Measurements from ENCODE around the gene RALGDS. TPM values are rescaled to one million over a fixed set of nuclear protein-coding genes. Genes with fewer than 3 reads are reported as not detected.

The RALGDS gene
- total and polyA plus RNA-seq, 11 donors = 17.8 to 70.1 (median 25.8) TPM

- TF ChIP-seq CTCF (IDR thresholded peaks at IDR 0.05) (peak in 8 of 12 donors; percentile 10 to 52 (median 29)), POLR2A (IDR thresholded peaks at IDR 0.05) (peak in 1 of 2 donors; percentile 58)
- Histone ChIP-seq H3K4me1 (peaks cover 0 to 43% (median 30%) of the 10 kb centered on the region in 12 donors), H3K27ac (peak overlapping the region; percentile 47 to 92 (median 86)), H3K9me3 (no peaks in the 10 kb centered on the region), H3K4me3 (peak overlapping the region in 11 of 12 donors; percentile 46 to 88 (median 76)), H3K27me3 (no peaks in the 10 kb centered on the region), H3K36me3 (no peaks in the 10 kb centered on the region)
- intact Hi-C loops (cut with DNase I) = loop anchor here in 8 of 10 donors (5.0 to 10.0 kb wide), 6 partner anchors 97 to 127 kb away; partner anchors contain the start of gene GTF3C5 (in 1 of the 8)
- peak; percentile 90 to 94 (median 91) for DNase-seq
- peak; percentile 63 to 82 (median 79) for ATAC-seq
- WGBS, 4 donors = 2 to 17% (median 5%) methylated on average over 17 to 95 of the region's 95 CpGs
These were observed 28.3 kb upstream of the RALGDS start for GRCh38 chr9:133149130-133150015.

- peaks cover 6 to 52% (median 37%) of the 10 kb centered on the region in 12 donors for H3K4me1 ChIP-seq
- H3K9me3 ChIP-seq = no peaks in the 10 kb centered on the region
- TF ChIP-seq CTCF (IDR thresholded peaks at IDR 0.05) (no peak), POLR2A (IDR thresholded peaks at IDR 0.05) (no peak)
- H3K27me3 ChIP-seq = no peaks in the 10 kb centered on the region
- ATAC-seq = peak; percentile 17 to 20 (median 20)
- H3K4me3 ChIP-seq = peak overlapping the region; percentile 46 to 88 (median 75)
- H3K27ac ChIP-seq = peak overlapping the region in 11 of 12 donors; percentile 71 to 92 (median 86)
- WGBS, 4 donors = 4 to 21% (median 12%) methylated on average over 22 to 65 of the region's 65 CpGs
- peak in 3 of 5 donors; percentile 68 to 86 (median 75) for DNase-seq
- H3K36me3 ChIP-seq = no peaks in the 10 kb centered on the region
- intact Hi-C loops (cut with DNase I) = loop anchor here in 8 of 10 donors (5.0 to 10.0 kb wide), 6 partner anchors 96 to 126 kb away; partner anchors contain the start of gene GTF3C5 (in 1 of the 8)
These were observed 27.4 kb upstream of the RALGDS start for GRCh38 chr9:133148199-133149129.

- intact Hi-C loops (cut with DNase I) = loop anchor here (1.0 to 10.0 kb wide), 8 partner anchors 44 to 125 kb away; partner anchors contain the start of gene GTF3C5 (in 1 of the 10)
- peak overlapping the region in 10 of 12 donors; percentile 46 to 88 (median 76) for H3K4me3 ChIP-seq
- no peaks in the 10 kb centered on the region for H3K27me3 ChIP-seq
- DNase-seq = peak; percentile 67 to 89 (median 75)
- TF ChIP-seq POLR2A (IDR thresholded peaks at IDR 0.05) (no peak), CTCF (IDR thresholded peaks at IDR 0.05) (peak; percentile 94 to 98 (median 97))
- H3K4me1 ChIP-seq = peaks cover 7 to 60% (median 42%) of the 10 kb centered on the region in 12 donors
- ATAC-seq = peak in 2 of 4 donors; percentile 8 to 21
- WGBS, 4 donors = 31 to 35% (median 33%) methylated on average over 11 to 14 of the region's 14 CpGs
- no peaks in the 10 kb centered on the region for H3K9me3 ChIP-seq
- no peaks in the 10 kb centered on the region for H3K36me3 ChIP-seq
- H3K27ac ChIP-seq = peak overlapping the region in 11 of 12 donors; percentile 71 to 92 (median 86)
These were observed 26.6 kb upstream of the RALGDS start for GRCh38 chr9:133147412-133148198.
